Stimulated activated CD4-positive, alpha-beta T cell treated with anti-CD3 and anti-CD28 coated beads, Interleukin-12 subunit alpha, Interleukin-12 subunit beta, amount 100 ng/mL, for 24 hours (primary cell): Measurements from ENCODE around the gene DHCR7.

Experiments
- DNase-seq, 2 experiments: peaks; one replicate each; pipeline ENCODE4 v3.0.0-alpha.2; 2020; ENCODE audit warnings: low read depth in 2 of 2

DHCR7 gene

GRCh38 chr11:71477641-71478527 is 29.7 kb upstream of the DHCR7 start:
- no peak for DNase-seq

GRCh38 chr11:71476926-71477640 is 28.9 kb upstream of the DHCR7 start:
- no peak for DNase-seq

- DNase-seq: no peak
Observed at GRCh38 chr11:71476031-71476430, 27.8 kb upstream of the DHCR7 start.

- DNase-seq: no peak
Observed at GRCh38 chr11:71474771-71475483, 26.7 kb upstream of the DHCR7 start.

- DNase-seq: no peak
Observed at GRCh38 chr11:71474141-71474770, 26.1 kb upstream of the DHCR7 start.

GRCh38 chr11:71473793-71474080 is 25.5 kb upstream of the DHCR7 start:
- DNase-seq: no peak

GRCh38 chr11:71472941-71473792 is 25.0 kb upstream of the DHCR7 start:
- DNase-seq: no peak

- DNase-seq: no peak
Observed at GRCh38 chr11:71472357-71472885, 24.2 kb upstream of the DHCR7 start.

GRCh38 chr11:71470946-71471345 is 22.8 kb upstream of the DHCR7 start:
- DNase-seq: no peak

- no peak for DNase-seq
Observed at GRCh38 chr11:71467164-71467563, 19.0 kb upstream of the DHCR7 start.

GRCh38 chr11:71466358-71466757 is 18.2 kb upstream of the DHCR7 start:
- no peak for DNase-seq

- no peak for DNase-seq
Observed at GRCh38 chr11:71465054-71465453, 16.9 kb upstream of the DHCR7 start.

- no peak for DNase-seq
Observed at GRCh38 chr11:71463331-71464211, 15.4 kb upstream of the DHCR7 start.

- no peak for DNase-seq
Observed at GRCh38 chr11:71462726-71463125, 14.5 kb upstream of the DHCR7 start.

GRCh38 chr11:71461696-71462095 is 13.5 kb upstream of the DHCR7 start:
- DNase-seq: no peak

GRCh38 chr11:71459767-71460320 is 11.7 kb upstream of the DHCR7 start:
- no peak for DNase-seq

GRCh38 chr11:71459076-71459766 is 11.0 kb upstream of the DHCR7 start:
- DNase-seq: no peak

GRCh38 chr11:71458146-71459070 is 10.2 kb upstream of the DHCR7 start:
- no peak for DNase-seq
